NCI-H187 treated with DMSO at 0.1 percent for 48 hours (cell line): ENCODE measurements around the gene HIVEP3.

Experiments
- DNase-seq: peaks from one replicate; lab custom pipeline; 2025; lab: John Stamatoyannopoulos, UW

The HIVEP3 gene

DNA sequence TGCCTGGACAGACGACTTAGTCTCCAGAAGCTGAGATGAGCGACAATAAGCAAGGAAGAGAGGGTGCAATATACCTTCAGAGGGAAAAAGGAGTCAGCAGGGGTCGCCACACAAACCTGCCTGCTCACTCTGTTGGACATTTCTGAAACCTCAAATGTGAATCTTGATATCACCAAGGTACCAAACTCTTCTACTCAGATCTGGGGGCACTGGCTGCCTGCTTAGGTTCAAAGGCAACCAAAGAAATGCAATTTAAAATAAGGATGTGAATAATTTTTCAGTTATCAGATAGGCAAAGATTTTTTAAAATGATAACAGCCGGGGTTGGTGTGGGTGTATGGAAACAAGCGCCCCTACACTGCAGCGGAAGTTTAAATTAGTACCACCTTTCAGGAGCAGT lies 164.2 kb downstream of the HIVEP3 start:
- DNase-seq: no peak

DNA sequence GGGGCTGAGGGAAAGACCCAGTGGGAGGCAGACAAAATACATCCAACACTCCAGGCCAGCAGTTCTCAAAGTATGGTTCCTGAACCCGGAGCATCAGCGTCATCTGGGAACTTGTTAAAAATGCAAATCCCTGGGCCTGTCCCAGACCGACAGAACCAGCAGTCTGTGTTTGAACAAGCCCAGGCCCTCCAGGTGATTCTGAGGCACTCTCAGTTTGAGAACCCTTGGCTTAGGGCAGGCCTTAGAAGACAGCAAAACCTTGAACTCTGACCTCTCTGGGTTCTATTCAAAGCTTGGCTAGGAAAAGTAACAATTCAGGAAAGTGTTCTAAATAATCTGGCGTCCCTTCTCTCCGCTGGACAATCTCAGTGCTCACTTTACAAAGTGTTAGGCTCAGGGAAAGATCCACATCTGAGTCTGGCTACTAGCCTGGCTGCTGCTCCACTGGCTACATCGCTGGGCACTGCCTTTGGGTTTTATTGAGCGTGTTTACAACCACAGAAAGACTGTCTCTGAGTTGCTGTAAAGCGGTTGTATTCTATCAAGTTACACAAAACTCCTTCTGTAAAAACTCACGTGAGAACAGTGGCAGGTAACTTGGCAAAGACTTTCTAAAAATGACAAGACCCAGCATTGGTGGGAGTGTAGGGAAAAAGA lies 166.1 kb downstream of the HIVEP3 start:
- DNase-seq: no peak

DNA sequence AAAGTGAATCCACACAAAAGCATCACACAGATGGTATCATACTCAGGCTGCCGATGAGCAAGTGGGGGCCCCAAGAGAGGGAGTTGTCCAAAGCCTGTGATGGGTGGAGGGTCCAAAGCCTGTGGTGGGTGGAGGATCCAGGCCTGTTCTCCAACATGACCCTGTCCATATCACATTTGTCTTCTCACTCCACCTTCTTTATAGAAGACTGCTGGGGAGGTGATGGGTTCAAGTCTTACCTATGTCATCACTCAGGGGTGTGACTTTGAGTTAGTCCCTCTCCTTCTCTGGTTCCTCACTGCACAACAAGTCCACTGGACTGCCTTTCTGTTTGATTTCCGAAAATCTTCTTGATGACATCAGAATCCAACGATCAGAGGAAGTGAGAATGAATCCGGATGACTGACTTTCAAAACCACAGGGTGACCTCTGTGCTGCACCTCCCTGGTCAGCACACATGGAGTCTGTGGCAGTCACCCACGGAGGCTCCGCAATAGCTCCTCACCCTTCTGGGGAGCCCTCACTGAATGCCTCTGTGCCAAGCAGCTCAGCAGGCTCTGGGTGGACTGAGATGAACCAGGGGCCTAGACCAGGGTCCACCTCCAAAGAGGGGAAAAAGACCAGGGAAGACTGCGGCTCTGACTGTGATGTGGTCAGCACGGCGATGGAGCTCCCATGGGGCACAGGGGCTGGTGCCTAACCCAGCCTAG lies 166.8 kb downstream of the HIVEP3 start:
- DNase-seq: no peak

DNA sequence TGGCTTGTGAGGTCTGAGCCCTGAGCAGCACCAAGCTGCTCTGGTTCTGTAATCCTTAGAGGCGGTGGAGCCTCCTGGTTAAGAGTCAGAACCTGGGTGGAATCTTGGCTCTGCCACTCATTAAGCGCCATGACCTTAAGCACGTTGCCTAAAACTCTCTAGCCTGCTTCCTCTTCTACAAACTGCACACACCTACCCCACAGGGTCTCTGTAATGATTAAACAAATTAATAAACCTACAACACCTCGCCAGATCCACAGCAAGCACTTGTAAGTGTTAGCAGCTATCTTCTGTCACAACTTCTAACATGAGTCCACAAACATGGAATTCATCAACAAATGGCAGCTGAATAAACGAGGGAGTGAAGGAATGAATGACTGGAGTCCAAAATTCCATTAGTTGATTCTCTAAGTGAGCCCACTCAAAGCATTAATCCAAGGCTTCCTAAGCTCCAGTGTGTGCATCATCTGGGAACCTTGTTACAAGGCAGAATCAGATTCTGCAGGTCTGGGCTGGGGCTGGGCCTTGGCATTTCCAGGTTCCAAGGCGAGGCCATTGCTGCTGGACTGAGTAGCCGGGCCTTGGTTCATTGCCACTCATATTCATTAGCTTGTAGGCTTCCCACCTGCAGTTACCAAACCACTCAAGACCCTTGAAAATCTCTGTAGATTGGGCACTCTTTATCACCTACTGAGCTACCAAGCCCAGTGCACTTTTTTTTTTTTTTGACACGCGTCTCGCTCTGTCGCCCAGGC lies 168.6 kb downstream of the HIVEP3 start:
- no peak for DNase-seq

DNA sequence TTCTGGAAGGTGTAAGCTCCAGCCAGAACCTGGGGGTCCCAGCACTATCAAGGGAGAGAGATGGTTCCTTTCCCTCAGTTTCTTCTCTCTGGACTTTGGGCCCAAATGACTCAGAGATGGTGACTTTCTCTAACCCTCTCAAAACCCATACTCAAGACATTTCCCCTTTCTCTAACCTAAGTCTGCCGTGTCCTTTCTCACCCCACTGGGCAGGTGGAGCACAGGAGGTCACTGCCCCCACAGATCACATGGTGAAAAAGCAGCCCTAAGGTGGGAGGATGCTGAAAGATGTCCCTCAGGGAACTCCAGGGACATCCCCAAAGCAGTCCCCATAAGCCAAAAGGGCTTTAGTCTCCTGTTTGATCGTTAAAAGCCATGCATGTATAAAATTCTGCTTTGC lies 173.7 kb downstream of the HIVEP3 start:
- DNase-seq: no peak

DNA sequence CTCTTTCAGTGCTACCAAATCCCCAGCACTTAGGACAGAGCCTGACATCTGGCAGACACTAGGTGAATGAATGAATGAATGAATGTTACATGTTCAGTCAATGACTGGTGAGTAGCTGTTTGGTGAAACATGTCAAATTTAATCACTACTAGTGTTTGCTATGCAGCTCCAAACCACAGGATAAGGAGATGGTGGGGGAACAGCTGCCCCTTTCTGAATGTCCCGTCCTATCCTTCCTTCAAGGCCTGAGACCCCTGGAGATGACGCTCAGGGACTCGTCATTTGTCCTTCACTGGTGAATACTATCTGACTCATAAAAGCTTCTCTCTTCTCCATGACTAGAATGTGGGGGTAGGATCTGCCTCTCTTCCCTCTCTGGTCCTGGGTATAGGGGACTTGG lies 175.4 kb downstream of the HIVEP3 start:
- DNase-seq: no peak

DNA sequence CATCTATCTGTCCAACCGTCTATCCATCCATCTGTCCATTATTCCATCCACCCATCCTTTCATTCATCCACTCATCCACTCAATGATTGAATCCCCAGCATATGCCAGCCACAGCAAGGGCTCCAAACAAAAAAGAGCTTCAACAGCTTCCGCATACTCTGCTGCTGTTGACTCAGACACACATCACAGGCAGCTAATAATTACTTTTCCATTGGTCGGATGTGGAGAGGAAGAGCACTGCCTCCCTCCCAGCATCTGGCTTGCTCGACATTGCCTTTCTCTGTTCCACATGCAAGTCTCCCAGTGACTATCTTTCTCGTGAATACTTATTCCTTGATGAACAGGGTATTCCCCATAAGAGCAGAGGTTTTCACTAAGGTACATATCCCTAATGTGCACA lies 176.5 kb downstream of the HIVEP3 start:
- DNase-seq: no peak

DNA sequence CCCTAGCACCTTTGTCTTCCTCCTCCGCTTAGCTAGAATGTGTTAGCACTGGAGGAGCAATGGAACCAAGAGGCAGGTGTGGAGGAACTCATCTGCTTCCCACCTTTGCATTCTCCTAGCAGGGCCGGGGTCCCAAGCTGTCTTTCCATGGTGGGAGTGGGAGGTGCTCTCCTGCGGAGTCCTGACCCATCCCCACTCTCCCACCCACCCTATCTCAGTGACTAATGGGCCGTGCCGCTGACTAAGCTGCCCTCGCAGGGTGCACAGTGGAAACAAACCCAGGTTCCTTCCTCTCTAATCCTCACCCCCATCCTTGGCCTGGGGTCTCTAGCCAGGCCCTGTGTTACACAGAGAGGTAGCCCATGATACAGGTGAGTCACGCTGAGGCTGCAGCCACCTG lies 177.5 kb downstream of the HIVEP3 start:
- no peak for DNase-seq

DNA sequence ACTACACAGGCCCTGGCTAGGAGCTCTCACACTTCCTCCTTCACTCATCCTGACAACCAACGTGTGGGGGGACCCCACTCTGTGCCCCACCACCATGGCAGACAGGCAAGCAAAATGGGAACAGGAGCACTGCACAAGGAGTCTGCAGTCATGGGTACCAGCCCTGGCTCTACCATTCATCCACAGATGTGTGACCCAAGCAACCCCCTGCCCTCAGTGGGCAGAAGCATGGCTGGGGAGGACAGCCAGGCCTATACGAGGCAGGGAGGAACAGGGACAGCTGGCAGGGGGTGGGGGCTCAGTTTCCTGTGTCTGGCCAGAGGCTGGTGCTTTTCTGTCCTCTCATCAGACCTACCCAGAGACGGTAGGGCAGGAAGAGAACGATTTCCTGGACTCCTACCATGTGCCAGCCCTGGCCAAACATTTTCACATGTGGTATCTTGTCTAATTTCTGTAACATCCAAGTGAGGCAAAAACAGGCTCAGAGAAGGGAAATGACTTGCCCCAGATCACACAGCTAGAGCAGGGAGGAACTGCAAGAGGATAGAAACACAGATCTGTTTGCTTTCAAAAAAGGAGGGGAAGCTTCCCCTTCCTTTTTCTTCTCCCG lies 178.0 kb downstream of the HIVEP3 start:
- DNase-seq: no peak

DNA sequence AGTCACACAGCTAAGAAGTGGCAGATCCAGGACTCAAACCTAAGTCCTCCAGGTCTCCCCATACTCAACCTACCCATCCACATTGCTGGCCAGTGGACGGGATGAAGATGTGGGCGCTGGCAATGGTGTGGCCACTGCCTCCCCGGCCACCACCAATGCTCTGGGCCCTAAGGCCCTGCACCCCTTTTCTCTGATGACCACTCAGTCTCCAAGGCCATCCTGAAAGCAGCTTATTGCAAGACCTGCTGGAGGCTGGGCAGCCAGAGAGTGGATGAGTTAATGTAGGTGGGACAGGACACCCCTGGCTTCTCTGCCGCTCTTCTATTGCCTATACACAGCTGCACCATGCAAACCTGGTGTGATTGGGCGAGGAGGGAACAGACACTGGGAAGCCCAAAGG lies 178.7 kb downstream of the HIVEP3 start:
- DNase-seq: no peak

DNA sequence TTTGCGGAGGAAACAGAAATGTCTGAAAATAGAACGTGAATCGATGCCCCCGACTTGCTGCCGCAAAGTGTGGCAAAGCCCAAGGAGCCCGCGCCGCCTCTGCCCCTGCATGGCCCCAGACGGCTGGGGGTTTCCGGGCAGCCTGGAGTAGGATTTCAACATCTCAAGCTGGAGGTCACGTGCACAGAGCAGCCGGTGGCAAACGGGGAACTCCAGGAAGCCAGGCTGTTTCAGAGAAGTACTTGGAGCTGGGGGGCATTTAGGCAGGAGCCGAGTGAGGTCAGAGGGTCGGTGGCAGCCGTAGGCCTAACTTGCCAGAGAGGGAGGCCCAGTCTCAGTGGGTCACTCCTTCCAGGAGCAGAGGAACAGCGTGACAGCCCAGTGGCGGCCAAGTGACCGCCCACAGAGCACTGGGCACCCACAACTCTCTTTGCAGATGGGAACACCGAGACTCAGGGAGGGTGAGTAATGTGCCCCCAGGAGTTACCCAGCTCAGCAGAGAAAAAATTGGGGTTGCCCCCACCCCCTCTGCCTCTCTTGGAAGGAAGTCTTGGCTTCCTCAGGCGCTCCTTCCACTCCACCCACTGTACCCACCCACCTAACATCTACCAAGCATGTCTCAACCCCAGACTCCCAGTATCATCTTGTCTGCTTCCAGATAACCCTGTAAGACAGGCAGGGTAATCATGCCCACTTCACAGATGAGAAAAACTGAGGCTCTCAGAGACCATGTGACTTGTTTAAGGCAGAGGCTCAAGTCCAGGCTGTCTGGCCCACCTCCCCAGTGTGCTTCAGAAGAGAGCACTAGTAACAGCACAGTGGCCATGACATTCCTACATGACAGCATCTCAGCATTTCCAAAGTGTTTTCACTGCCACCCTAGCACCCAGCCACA lies 179.4 kb downstream of the HIVEP3 start:
- peak; percentile 24 for DNase-seq

DNA sequence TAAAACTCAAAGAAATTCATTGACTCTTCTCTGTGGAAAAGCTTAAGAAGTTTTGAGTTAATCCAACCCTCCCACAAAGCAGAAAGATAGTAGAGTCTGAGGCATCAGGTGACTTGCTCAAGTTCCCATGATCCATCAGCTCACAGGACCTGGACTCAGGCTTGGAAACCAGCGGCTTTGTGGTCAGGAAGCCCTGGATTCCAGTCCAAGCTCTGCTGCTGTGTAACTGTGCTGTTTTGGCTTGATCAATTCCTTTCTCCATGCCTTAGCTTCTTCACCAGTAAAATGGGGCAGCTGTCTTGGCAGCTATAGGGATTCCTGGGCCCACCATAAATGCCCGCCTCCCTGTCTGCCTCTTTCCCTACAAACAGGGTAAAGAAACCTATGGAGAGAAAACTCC lies 180.2 kb downstream of the HIVEP3 start:
- no peak for DNase-seq

DNA sequence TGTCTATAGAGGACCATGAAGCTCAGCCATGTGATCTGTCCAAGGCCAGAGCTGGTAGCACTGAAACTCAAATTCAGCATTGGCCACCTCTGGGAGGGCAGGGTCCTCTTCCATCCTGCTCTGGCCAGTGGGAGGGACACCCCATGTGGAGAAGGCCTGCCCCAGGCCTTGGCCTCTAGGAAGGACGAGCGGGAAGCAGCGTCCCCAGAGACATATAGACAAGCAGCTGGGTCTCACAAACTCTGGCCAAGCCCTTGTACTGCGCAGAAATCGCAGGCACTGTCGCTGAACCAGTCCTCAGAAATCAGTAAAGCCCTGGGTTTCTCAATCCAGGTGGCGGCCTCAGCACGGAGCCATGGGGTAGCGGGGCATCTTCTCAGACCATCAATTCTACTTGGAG lies 180.7 kb downstream of the HIVEP3 start:
- no peak for DNase-seq

DNA sequence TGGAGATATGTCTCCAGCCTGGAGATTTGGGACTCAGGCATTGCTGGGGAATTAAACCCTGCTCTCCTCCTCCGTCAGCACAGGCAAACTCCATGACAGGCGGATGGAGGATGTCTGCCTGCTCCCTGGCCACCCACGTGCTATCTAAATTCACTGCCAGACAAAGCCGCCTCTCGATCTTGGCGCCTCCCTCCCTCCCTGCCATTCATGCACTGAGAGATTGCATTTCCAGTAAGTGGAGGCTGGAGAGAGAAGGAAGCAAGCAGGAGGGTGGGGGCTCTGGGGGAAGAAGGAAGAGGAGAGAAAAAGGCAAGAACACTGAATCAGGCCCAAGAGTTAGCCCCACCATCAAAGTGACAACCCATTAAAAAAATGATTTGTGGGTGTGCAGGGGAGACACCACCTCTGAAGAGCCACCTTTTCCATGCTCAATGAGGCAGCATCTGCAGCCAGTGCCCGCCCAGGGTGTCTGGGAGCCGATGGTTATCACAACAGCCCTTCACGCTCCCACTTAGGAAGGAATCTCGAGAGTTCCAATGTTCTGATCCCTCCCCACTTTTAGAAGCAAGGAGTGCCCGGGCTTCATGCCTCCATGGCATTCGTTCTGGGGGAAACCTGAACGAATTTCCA lies 183.0 kb downstream of the HIVEP3 start:
- peak; percentile 86 for DNase-seq

DNA sequence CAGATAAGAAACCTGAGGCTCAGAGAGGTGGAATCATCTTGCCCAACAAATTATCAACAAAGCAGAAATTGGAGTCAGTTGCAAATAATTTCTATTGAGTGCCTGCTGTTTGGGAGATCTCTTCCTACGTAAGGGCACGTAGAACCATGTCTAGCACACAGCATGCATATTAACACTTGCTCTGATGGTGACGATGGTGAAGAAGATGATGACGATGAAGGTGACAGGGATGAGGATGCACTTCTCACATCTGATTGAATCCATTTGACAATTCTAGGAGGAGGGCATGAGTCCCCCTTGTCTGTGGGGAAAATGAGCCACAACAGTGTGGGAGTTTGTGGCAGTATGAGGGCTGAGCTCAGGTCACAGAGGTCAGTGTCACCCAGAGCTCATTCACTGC lies 183.6 kb downstream of the HIVEP3 start:
- no peak for DNase-seq

DNA sequence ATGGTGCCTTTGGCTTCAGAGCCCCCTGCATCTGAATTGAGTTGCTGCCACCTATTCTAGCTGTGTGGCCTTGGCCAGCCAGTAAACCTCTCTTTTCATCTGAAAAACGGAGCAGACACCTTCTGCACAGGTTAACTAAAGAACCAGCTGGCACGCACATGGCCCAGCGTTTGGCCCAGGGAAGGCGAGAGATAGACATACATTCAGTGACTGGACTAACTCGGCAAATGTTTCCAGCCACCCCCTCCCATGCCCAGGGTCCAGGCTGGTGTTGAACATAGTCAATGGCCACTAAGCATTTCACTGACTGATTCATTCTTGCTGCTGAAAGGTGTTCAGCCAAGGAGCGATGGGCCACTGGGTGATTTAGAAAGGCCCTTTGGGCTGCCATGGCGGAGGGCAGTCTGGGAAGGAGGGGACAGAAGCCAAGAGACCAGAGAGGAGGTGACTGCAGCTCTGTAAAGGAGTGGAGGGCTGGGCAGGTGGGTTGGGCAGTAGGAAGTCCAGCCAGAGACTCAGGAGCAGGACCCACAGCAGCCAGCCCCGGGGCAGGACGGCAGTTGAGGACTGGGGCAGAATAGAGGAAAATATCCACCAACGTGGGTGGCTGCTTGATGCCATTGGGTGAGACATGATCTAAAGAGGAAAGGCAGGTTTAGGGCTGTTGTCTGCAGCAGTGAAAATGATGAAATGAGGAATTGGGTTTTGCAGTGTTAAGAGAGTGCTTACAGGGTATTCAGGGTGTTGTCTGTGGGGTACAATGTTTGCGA lies 184.3 kb downstream of the HIVEP3 start:
- DNase-seq: no peak

DNA sequence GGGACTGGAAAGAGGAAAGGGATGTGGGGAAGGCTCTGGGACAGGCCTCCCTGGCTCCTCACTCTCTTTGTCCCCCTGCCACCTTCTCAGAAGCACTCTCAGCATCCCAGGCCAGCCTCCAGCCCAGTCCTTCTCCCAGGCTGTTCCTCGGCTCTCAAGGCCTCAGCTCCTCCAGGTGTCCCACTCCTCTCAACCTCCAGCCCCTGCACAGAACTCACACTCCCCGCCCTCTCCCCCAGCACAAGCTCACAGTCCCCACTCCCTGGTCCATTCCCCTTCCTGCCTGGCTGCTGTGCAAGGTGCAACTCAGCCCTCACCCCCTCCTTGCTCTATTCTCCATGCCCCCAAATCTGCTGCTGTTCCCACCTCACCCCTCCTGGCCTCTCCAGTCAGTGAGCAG lies 185.0 kb downstream of the HIVEP3 start:
- DNase-seq: no peak

DNA sequence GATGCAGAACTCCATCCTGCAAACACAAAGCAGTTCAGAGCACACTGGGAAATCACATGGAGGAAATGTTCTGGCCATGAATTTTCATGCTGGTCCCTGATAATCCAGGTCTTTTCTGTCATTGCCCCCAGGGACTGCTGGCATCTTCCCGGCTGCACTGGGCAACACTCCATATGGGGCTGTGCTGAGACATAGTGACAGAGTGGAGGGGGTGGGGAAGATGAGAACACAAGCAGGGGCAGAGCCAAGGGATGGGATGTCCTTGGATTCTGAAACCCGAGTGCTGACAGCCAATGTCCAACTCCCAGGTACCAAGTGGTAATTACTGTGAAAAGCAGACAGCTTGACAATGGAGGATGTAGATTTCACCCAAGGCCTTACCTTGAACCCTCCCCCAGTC lies 185.7 kb downstream of the HIVEP3 start:
- no peak for DNase-seq

DNA sequence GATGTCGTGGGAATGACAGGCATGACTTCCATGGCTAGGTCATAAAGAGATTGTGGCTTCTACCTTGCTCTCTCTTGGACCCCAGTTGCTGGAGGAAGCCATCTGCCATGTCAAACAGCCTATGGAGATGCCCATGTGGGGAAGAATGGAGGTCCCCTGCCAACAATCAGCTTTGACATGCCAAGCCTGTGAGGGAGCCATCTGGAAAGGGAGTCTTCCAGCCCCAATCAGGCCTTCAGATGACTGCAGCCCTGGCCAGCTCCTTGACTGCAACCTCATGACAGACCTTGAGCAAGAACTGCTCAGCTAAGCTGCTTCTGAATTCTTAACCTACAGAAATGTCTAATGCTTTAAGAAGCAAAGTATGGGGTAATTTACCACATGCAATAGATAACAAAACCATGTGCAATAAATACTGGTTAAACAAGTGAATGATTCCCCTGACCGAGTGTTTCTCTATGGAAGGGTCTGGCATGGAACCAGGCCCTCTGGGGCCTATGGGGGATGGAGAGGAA lies 187.1 kb downstream of the HIVEP3 start:
- DNase-seq: no peak

DNA sequence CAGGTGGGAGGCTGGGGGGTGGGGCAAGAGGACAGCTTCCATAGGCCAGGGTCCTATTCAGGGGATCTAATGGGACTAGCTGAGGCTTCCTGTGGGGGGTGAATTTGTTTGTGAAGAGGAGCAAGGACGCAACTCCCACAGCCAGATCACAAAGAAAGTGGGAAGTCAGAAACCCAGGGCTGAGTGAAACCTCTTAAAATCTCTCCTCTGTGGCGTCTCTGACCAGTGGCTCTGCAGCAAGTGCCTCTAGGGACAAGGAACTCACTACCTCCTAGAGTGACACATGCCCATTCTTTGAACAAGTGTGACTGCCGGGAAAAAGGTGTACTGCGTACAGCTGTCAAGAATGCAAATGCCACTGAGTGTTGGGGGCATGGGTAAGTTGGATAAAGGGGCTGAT lies 187.9 kb downstream of the HIVEP3 start:
- no peak for DNase-seq
